COLO668 (cell line): ENCODE measurements around the gene NCOR2.
"Not testable (repeated sequence)": the region's sequence is repeated elsewhere in the genome, so short reads cannot be mapped to it uniquely, and the experiment has no call there.

Experiments used
- DNase-seq: peaks from one replicate; lab custom pipeline; 2025; ENCODE audit not compliant: unreplicated experiment; lab: John Stamatoyannopoulos, UW

Gene NCOR2

GRCh38 chr12:124601706-124602105 lies 34.3 kb upstream of the NCOR2 start:
- no peak for DNase-seq

GRCh38 chr12:124599074-124599999 lies 31.9 kb upstream of the NCOR2 start:
- no peak for DNase-seq

- DNase-seq, result no peak
Observed at GRCh38 chr12:124597041-124597440, 29.6 kb upstream of the NCOR2 start.

GRCh38 chr12:124595444-124595843 lies 28.0 kb upstream of the NCOR2 start:
- no peak for DNase-seq

GRCh38 chr12:124594851-124595250 lies 27.4 kb upstream of the NCOR2 start:
- no peak for DNase-seq

GRCh38 chr12:124593851-124594401 lies 26.5 kb upstream of the NCOR2 start:
- no peak for DNase-seq

- DNase-seq, result no peak
Observed at GRCh38 chr12:124593176-124593575, 25.8 kb upstream of the NCOR2 start.

- DNase-seq, result no peak
Observed at GRCh38 chr12:124592481-124593160, 25.2 kb upstream of the NCOR2 start.

GRCh38 chr12:124592050-124592449 lies 24.6 kb upstream of the NCOR2 start:
- no peak for DNase-seq

GRCh38 chr12:124590447-124590846 lies 23.0 kb upstream of the NCOR2 start:
- no peak for DNase-seq

- DNase-seq, result no peak
Observed at GRCh38 chr12:124588751-124589267, 21.4 kb upstream of the NCOR2 start.

- no peak for DNase-seq
Observed at GRCh38 chr12:124588018-124588634, 20.7 kb upstream of the NCOR2 start.

- peak; percentile 86 for DNase-seq
Observed at GRCh38 chr12:124586756-124587155, 19.3 kb upstream of the NCOR2 start.

- not testable (repeated sequence) for DNase-seq
Observed at GRCh38 chr12:124584494-124584893, 17.1 kb upstream of the NCOR2 start.

GRCh38 chr12:124583854-124584253 lies 16.4 kb upstream of the NCOR2 start:
- DNase-seq, result no peak

- no peak for DNase-seq
Observed at GRCh38 chr12:124582108-124582424, 14.7 kb upstream of the NCOR2 start.

- peak; percentile 32 for DNase-seq
Observed at GRCh38 chr12:124581307-124582107, 14.1 kb upstream of the NCOR2 start.

GRCh38 chr12:124579921-124580517 lies 12.6 kb upstream of the NCOR2 start:
- no peak for DNase-seq

GRCh38 chr12:124578854-124579253 lies 11.4 kb upstream of the NCOR2 start:
- DNase-seq, result no peak

GRCh38 chr12:124578445-124578844 lies 11.0 kb upstream of the NCOR2 start:
- no peak for DNase-seq
